Measurements from ENCODE around the gene SLC28A3.
"Not testable (repeated sequence)": the region's sequence is repeated elsewhere in the genome, so short reads cannot be mapped to it uniquely, and the experiment has no call there.

The SLC28A3 gene, protein sequence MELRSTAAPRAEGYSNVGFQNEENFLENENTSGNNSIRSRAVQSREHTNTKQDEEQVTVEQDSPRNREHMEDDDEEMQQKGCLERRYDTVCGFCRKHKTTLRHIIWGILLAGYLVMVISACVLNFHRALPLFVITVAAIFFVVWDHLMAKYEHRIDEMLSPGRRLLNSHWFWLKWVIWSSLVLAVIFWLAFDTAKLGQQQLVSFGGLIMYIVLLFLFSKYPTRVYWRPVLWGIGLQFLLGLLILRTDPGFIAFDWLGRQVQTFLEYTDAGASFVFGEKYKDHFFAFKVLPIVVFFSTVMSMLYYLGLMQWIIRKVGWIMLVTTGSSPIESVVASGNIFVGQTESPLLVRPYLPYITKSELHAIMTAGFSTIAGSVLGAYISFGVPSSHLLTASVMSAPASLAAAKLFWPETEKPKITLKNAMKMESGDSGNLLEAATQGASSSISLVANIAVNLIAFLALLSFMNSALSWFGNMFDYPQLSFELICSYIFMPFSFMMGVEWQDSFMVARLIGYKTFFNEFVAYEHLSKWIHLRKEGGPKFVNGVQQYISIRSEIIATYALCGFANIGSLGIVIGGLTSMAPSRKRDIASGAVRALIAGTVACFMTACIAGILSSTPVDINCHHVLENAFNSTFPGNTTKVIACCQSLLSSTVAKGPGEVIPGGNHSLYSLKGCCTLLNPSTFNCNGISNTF

DNA sequence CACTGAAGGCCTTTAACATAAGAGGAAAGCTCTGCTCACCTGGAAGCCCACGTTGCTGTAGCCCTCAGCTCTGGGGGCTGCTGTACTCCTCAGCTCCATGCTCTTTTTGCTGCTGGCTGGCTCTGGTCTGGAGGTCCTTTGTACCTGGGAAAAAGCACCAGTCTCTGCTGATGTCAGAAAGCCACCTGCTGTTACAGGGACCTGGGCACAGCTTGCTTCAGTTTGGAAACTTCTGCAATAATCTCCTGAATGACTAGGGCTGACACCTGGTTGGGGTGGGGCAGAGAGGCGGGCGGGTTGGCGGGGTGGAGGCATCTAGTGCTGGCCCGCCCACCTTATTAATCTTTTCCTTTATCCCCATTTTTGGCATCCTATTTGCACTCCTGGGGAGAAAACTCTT, at the start of gene SLC28A3:
Gene SLC28A3, minus strand, starts transcription at position 224 of the 400 bp plus-strand sequence. Its CDS starts 125 bp downstream, at position 99.
- DNase-seq (ENCODE audit: insufficient read length, low spot score) (no peak), FAIRE-seq (no peak)
- TF ChIP-seq POLR2A (IDR thresholded peaks at IDR 0.05; ENCODE audit: low read depth, low read length): no peak

DNA sequence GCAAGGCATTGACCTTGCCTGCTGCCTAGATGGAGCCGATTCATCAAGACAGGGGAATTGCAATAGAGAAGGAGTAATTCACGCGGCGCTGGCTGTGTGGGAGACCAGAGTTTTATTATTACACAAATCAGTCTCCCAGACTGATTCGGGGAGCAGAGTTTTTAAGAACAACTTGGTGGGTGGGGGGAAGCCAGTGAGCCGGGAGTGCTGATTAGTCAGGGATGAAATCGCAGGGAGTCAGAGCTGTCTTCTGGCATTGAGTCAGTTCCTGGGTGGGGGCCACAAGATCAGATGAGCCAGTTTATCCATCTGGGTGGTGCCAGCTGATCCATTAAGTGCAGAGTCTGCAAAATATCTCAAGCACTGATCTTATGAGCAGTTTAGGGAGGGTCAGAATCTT, 49.7 kb upstream of the SLC28A3 start:
- DNase-seq (ENCODE audit: insufficient read length, low spot score); FAIRE-seq: not testable (repeated sequence)

GRCh38 chr9:84387821-84388220, 47.3 kb upstream of the SLC28A3 start:
- TF ChIP-seq POLR2A (IDR thresholded peaks at IDR 0.05; ENCODE audit: low read depth, low read length): no peak
- FAIRE-seq (no peak), DNase-seq (ENCODE audit: insufficient read length, low spot score) (no peak)

- FAIRE-seq: no peak
- DNase-seq (ENCODE audit: insufficient read length, low spot score): no peak
- no peak for TF ChIP-seq POLR2A (IDR thresholded peaks at IDR 0.05; ENCODE audit: low read depth, low read length)
Observed at GRCh38 chr9:84386753-84387152, 46.2 kb upstream of the SLC28A3 start.

- FAIRE-seq (no peak), DNase-seq (ENCODE audit: insufficient read length, low spot score) (no peak)
- no peak for TF ChIP-seq POLR2A (IDR thresholded peaks at IDR 0.05; ENCODE audit: low read depth, low read length)
Observed at GRCh38 chr9:84385386-84386040, 45.0 kb upstream of the SLC28A3 start.

DNA sequence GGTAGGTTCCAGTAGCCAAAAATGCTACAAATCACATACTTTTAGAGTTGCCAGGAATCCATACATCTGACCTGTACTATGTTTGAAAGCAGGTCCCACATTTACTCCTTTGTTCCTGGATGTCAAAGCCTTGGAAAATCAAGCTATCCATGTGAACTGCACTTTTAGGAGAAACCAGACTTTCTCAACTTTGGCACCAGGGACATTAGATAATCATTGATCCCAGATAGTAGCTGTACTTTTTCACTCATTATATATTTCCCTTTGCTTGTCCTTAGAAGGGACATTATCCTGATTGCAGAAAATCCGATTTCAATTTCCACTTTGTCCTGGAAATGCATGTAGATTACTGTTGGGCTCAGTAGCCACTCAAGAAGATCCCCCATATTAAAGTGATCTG, 44.1 kb upstream of the SLC28A3 start:
- FAIRE-seq (no peak), DNase-seq (ENCODE audit: insufficient read length, low spot score) (no peak)
- no peak for TF ChIP-seq POLR2A (IDR thresholded peaks at IDR 0.05; ENCODE audit: low read depth, low read length)

- FAIRE-seq: no peak
- no peak for DNase-seq (ENCODE audit: insufficient read length, low spot score)
- TF ChIP-seq POLR2A (IDR thresholded peaks at IDR 0.05; ENCODE audit: low read depth, low read length): no peak
Observed at GRCh38 chr9:84383178-84383577, 42.6 kb upstream of the SLC28A3 start.

- DNase-seq (ENCODE audit: insufficient read length, low spot score) (no peak), FAIRE-seq (no peak)
- TF ChIP-seq POLR2A (IDR thresholded peaks at IDR 0.05; ENCODE audit: low read depth, low read length): no peak
Observed at GRCh38 chr9:84382720-84383119, 42.2 kb upstream of the SLC28A3 start.

DNA sequence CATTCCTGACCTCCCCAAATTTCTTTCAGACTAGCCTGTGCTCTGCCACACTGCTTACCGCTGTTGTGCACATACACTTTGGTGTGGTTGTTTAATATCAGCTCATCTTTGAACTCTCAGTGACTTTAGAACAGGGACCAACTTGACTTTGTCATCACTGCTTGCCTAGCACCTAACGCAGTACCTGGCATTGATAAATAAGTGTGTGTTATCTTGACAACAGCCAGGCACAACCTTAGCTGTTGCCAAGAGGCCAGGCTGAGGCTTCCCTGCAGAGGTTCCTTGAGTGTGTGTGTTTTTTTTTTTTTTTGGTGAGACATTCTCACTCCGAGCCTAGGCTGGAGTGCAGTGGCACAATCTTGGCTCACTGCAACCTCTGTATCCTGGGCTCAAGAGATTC, 41.0 kb upstream of the SLC28A3 start:
- no peak for DNase-seq (ENCODE audit: insufficient read length, low spot score)
- no peak for FAIRE-seq
- TF ChIP-seq POLR2A (IDR thresholded peaks at IDR 0.05; ENCODE audit: low read depth, low read length): no peak

GRCh38 chr9:84379740-84380139, 39.2 kb upstream of the SLC28A3 start:
- FAIRE-seq: no peak
- TF ChIP-seq POLR2A (IDR thresholded peaks at IDR 0.05; ENCODE audit: low read depth, low read length): no peak
- no peak for DNase-seq (ENCODE audit: insufficient read length, low spot score)

GRCh38 chr9:84375954-84376353, 35.4 kb upstream of the SLC28A3 start:
- FAIRE-seq (no peak), DNase-seq (ENCODE audit: insufficient read length, low spot score) (no peak)
- TF ChIP-seq POLR2A (IDR thresholded peaks at IDR 0.05; ENCODE audit: low read depth, low read length): no peak

- TF ChIP-seq POLR2A (IDR thresholded peaks at IDR 0.05; ENCODE audit: low read depth, low read length): no peak
- FAIRE-seq: peak; percentile 45
Observed at GRCh38 chr9:84374516-84374915, 34.0 kb upstream of the SLC28A3 start.

GRCh38 chr9:84374013-84374412, 33.5 kb upstream of the SLC28A3 start:
- DNase-seq (ENCODE audit: insufficient read length, low spot score) (no peak), FAIRE-seq (no peak)
- TF ChIP-seq POLR2A (IDR thresholded peaks at IDR 0.05; ENCODE audit: low read depth, low read length): no peak

More at GRCh38 chr9:84374516-84374915, 34.0 kb upstream of the SLC28A3 start:
- no peak for DNase-seq (ENCODE audit: insufficient read length, low spot score)

GRCh38 chr9:84371737-84372136, 31.2 kb upstream of the SLC28A3 start:
- DNase-seq (ENCODE audit: insufficient read length, low spot score) (peak; percentile 16), FAIRE-seq (peak; percentile 64)
- TF ChIP-seq POLR2A (IDR thresholded peaks at IDR 0.05; ENCODE audit: low read depth, low read length): no peak
